HepG2 (cell line): ENCODE data around the gene ZNF747. TPM values are rescaled to one million over a fixed set of nuclear protein-coding genes. Genes with fewer than 3 reads are reported as not detected.

ENCODE experiments used
- ATF1 ChIP-seq: IDR thresholded peaks from 2 replicates; pipeline ENCODE4 v1.6.1; 2016; ENCODE audit warnings: mild to moderate bottlenecking, control low read depth
- ATRX ChIP-seq: sonication (generic); formaldehyde crosslinking; IDR thresholded peaks from 2 replicates; pipeline ENCODE4 v1.4.0; 2020; ENCODE audit warnings: missing genetic modification reagents, borderline replicate concordance
- BHLHE40 ChIP-seq: IDR thresholded peaks from 2 replicates; pipeline ENCODE4 v1.6.1; 2011; ENCODE audit warnings: low read length, improper control_type of control experiment
- BORCS8-MEF2B ChIP-seq: sonication (generic); formaldehyde crosslinking; IDR thresholded peaks from 2 replicates; pipeline ENCODE4 v1.8.0; 2022; ENCODE audit warnings: mild to moderate bottlenecking, missing genetic modification reagents
- DR1 ChIP-seq: sonication (generic); formaldehyde crosslinking; IDR thresholded peaks from 2 replicates; pipeline ENCODE4 v1.8.0; 2021; ENCODE audit warnings: mild to moderate bottlenecking, missing genetic modification reagents, inconsistent platforms
- ETV6 ChIP-seq: sonication (generic); formaldehyde crosslinking; conservative IDR thresholded peaks from 2 replicates; pipeline ENCODE4 v1.4.0; 2020; ENCODE audit warnings: missing genetic modification reagents
- GTF2F1 ChIP-seq: fragments of 150-350 bp; IDR thresholded peaks from 2 replicates; pipeline ENCODE4 v1.6.1; 2014; ENCODE audit warnings: low read length
- HNRNPK ChIP-seq: fragments of 200-400 bp; formaldehyde crosslinking; IDR thresholded peaks from 2 replicates; pipeline ENCODE4 v1.6.1; 2018; ENCODE audit warnings: low read length, low read depth, moderate library complexity, mild to moderate bottlenecking; ENCODE audit not compliant: poor library complexity, severe bottlenecking
- MAFF ChIP-seq: IDR thresholded peaks from 2 replicates; pipeline ENCODE4 v1.6.1; 2011; ENCODE audit warnings: low read depth, low read length, improper control_type of control experiment
- MAFG ChIP-seq: sonication (generic); formaldehyde crosslinking; IDR thresholded peaks from 2 replicates; pipeline ENCODE4 v1.5.1; 2020; ENCODE audit warnings: mild to moderate bottlenecking, missing genetic modification reagents
- SMAD3 ChIP-seq: sonication (generic); formaldehyde crosslinking; IDR thresholded peaks from 2 replicates; pipeline ENCODE4 v1.4.0; 2020; ENCODE audit warnings: missing genetic modification reagents
- SMARCC2 ChIP-seq: fragments of 450-650 bp; IDR thresholded peaks from 2 replicates; pipeline ENCODE4 v1.6.1; 2017; ENCODE audit warnings: antibody characterized with exemption, mild to moderate bottlenecking
- TARDBP ChIP-seq: sonication (generic); formaldehyde crosslinking; IDR thresholded peaks from 2 replicates; pipeline ENCODE4 v1.8.0; 2022; ENCODE audit warnings: mild to moderate bottlenecking, missing genetic modification reagents
- TCF7 ChIP-seq: sonication (generic); IDR thresholded peaks from 2 replicates; pipeline ENCODE4 v1.6.1; 2016; ENCODE audit warnings: antibody characterized with exemption, low read depth
- THAP11 ChIP-seq: IDR thresholded peaks from 2 replicates; pipeline ENCODE4 v1.6.1; 2016; ENCODE audit warnings: missing biosample characterization, missing genetic modification reagents
- ZKSCAN1 ChIP-seq: fragments of 150-350 bp; IDR thresholded peaks from 2 replicates; pipeline ENCODE4 v1.6.1; 2014; ENCODE audit warnings: low read length
- ZNF510 ChIP-seq: sonication (generic); formaldehyde crosslinking; IDR thresholded peaks from 2 replicates; pipeline ENCODE4 v1.4.0; 2020; ENCODE audit warnings: low read depth, mild to moderate bottlenecking, missing genetic modification reagents
- ZSCAN22 ChIP-seq: sonication (generic); formaldehyde crosslinking; IDR thresholded peaks from 2 replicates; pipeline ENCODE4 v1.4.0; 2020; ENCODE audit warnings: mild to moderate bottlenecking, missing genetic modification reagents
- polyA plus RNA-seq, 8 experiments: library from polyadenylated mRNA; depleted of rRNA in 3 of 8; stranded (reverse) in 7 of 8; unstranded in 1 of 8; fragments of >200 nt; fragmentation: Illumina TruSeq in 4 of 8; extraction: Trizol in 4 of 8; gene quantifications; 2 replicates each; pipeline versions ENCODE4 v1.2.1 to v1.2.3, GENCODE V29; 2011 to 2016; ENCODE audit warnings: low read depth in 4 of 8, missing spikeins in 1 of 8, mixed read lengths in 1 of 8; ENCODE audit not compliant: insufficient read depth in 1 of 8
- total RNA-seq, 5 experiments: library from RNA; depleted of rRNA; stranded (reverse); fragments of >200 nt; fragmentation: Illumina TruSeq; extraction: Trizol; gene quantifications; 2 replicates each; pipeline ENCODE4 v1.2.3, GENCODE V29; 2016; ENCODE audit warnings: low read depth in 1 of 5
- TF ChIP-seq, protein P1 (sequence below), 2 experiments: sonication (generic) in 1 of 2; formaldehyde crosslinking in 1 of 2; IDR thresholded peaks; 2 replicates each; pipeline versions ENCODE4 v1.6.1 to v1.9.0; 2014 to 2022; ENCODE audit warnings: antibody characterized with exemption in 1 of 2, borderline replicate concordance in 1 of 2, inconsistent platforms in 1 of 2, low read depth in 1 of 2, missing genetic modification reagents in 1 of 2
- TF ChIP-seq, protein P2 (sequence below): sonication (generic); formaldehyde crosslinking; IDR thresholded peaks from 2 replicates; pipeline ENCODE4 v1.4.0; 2020; ENCODE audit warnings: mild to moderate bottlenecking, missing genetic modification reagents
- TF ChIP-seq, protein P3 (sequence below): sonication (generic); formaldehyde crosslinking; conservative IDR thresholded peaks from 2 replicates; pipeline ENCODE4 v1.4.0; 2020; ENCODE audit warnings: mild to moderate bottlenecking, missing genetic modification reagents, moderate library complexity

The ZNF747 gene
- total and polyA plus RNA-seq, 2 of the 13 experiments (the other 11 are each of a cell fraction or from before 2014, with no cell fraction given) = 7.2 to 10.2 TPM

DNA sequence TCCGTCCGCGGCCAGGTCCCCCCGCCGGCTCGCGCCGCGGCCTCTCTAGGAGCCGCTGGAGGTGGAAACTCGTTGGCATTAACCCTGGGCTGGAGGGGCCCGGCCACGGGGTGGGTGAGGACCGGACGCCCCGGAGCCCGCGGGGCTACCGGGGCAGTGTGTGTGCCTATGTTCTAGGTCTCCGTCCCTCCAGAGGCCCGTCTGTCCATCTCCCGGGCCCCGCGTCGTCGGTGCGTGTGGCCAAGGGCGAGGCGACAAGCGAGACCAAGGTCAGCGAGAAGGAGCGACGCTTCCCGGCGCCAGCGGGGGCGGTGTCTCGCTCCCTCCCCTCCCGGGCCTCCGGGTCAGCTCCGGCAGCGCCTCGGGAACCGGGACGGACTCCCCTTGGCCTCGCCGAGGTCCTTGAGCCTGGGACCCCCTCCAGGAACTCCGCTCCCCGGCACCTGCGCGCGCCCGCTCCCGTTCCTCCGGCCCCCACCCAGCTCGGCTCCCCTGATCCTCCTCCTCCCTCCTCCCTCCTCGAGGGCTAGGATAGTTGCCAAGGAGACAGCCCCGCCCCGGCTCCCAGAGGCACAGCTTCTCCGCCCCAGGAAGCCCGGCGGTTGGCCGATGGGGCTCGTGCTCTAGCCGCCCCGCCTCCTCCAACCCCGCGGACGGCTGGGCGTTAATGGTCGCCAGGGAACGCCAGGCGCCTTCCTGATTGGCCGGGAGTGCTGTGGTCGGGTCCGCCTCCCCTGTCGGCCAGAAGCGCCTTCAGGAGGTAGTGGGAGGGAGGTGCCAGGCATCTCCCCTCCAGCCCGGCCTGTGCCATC lies 7.6 kb downstream of the ZNF747 start (continued):
- TF ChIP-seq, protein P1, sequence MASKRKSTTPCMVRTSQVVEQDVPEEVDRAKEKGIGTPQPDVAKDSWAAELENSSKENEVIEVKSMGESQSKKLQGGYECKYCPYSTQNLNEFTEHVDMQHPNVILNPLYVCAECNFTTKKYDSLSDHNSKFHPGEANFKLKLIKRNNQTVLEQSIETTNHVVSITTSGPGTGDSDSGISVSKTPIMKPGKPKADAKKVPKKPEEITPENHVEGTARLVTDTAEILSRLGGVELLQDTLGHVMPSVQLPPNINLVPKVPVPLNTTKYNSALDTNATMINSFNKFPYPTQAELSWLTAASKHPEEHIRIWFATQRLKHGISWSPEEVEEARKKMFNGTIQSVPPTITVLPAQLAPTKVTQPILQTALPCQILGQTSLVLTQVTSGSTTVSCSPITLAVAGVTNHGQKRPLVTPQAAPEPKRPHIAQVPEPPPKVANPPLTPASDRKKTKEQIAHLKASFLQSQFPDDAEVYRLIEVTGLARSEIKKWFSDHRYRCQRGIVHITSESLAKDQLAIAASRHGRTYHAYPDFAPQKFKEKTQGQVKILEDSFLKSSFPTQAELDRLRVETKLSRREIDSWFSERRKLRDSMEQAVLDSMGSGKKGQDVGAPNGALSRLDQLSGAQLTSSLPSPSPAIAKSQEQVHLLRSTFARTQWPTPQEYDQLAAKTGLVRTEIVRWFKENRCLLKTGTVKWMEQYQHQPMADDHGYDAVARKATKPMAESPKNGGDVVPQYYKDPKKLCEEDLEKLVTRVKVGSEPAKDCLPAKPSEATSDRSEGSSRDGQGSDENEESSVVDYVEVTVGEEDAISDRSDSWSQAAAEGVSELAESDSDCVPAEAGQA (IDR thresholded peaks at IDR 0.05; ENCODE audit: low read depth) = peak; percentile 65; the same call in 1 of the 2 replicates
- TF ChIP-seq, protein P1 (CRISPR knock-in tag; IDR thresholded peaks at IDR 0.05; ENCODE audit: borderline replicate concordance) = no peak
- peak; percentile 17; the same call in 1 of the 2 replicates for TF ChIP-seq DR1
- peak; percentile 64 for TF ChIP-seq ETV6
- no peak for TF ChIP-seq MAFG (CRISPR knock-in tag)
- no peak for TF ChIP-seq TCF7
- TF ChIP-seq HNRNPK = peak; percentile 91
- TF ChIP-seq MAFF = no peak
- TF ChIP-seq, protein P2, sequence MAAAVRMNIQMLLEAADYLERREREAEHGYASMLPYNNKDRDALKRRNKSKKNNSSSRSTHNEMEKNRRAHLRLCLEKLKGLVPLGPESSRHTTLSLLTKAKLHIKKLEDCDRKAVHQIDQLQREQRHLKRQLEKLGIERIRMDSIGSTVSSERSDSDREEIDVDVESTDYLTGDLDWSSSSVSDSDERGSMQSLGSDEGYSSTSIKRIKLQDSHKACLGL = peak; percentile 68
- peak; percentile 72 for TF ChIP-seq TARDBP (CRISPR knock-in tag)
- no peak for TF ChIP-seq ZNF510 (CRISPR knock-in tag)
- TF ChIP-seq BHLHE40 = 0 out of 2 replicates have a peak, but pooled peaks have one; percentile 7
- TF ChIP-seq GTF2F1 = no peak
- peak; percentile 66 for TF ChIP-seq SMAD3 (CRISPR knock-in tag)
- TF ChIP-seq, protein P3, sequence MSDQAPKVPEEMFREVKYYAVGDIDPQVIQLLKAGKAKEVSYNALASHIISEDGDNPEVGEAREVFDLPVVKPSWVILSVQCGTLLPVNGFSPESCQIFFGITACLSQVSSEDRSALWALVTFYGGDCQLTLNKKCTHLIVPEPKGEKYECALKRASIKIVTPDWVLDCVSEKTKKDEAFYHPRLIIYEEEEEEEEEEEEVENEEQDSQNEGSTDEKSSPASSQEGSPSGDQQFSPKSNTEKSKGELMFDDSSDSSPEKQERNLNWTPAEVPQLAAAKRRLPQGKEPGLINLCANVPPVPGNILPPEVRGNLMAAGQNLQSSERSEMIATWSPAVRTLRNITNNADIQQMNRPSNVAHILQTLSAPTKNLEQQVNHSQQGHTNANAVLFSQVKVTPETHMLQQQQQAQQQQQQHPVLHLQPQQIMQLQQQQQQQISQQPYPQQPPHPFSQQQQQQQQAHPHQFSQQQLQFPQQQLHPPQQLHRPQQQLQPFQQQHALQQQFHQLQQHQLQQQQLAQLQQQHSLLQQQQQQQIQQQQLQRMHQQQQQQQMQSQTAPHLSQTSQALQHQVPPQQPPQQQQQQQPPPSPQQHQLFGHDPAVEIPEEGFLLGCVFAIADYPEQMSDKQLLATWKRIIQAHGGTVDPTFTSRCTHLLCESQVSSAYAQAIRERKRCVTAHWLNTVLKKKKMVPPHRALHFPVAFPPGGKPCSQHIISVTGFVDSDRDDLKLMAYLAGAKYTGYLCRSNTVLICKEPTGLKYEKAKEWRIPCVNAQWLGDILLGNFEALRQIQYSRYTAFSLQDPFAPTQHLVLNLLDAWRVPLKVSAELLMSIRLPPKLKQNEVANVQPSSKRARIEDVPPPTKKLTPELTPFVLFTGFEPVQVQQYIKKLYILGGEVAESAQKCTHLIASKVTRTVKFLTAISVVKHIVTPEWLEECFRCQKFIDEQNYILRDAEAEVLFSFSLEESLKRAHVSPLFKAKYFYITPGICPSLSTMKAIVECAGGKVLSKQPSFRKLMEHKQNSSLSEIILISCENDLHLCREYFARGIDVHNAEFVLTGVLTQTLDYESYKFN = peak; percentile 69; the same call in 1 of the 2 replicates
- no peak for TF ChIP-seq ZSCAN22
- TF ChIP-seq ATRX (CRISPR knock-in tag) = no peak
- TF ChIP-seq THAP11 (CRISPR knock-in tag) = peak; percentile 79
- TF ChIP-seq ATF1 = no peak
- 0 out of 2 replicates have a peak, but pooled peaks have one; percentile 8 for TF ChIP-seq ZKSCAN1
- TF ChIP-seq SMARCC2 = no peak
- peak; percentile 64; the same call in 1 of the 2 replicates for TF ChIP-seq BORCS8-MEF2B (CRISPR knock-in tag)
